ENCODE data around the gene BAX.
"Not testable (repeated sequence)": the region's sequence is repeated elsewhere in the genome, so short reads cannot be mapped to it uniquely, and the experiment has no call there.

The BAX gene

DNA sequence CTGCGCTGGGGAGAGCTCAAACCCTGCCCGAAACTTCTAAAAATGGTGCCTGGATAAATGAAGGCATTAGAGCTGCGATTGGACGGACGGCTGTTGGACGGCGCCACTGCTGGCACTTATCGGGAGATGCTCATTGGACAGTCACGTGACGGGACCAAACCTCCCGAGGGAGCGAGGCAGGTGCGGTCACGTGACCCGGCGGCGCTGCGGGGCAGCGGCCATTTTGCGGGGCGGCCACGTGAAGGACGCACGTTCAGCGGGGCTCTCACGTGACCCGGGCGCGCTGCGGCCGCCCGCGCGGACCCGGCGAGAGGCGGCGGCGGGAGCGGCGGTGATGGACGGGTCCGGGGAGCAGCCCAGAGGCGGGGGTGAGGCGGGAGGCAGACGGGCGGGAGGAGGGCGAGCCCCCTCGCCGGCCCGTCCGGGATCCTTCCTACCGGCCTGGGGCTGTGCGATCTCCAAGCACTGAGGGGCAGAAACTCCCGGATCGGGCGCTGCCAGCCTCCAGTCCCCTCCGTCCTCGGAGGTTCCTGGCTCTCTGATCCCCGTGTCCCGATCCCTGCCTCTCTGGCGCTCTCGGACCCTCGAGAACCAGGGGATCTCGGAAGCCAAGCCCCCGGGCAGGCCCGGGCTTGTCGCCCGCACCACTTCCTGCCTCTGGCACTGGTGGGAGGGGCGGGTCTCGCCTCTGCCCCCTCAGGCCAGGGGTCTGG is at the start of gene BAX:
TSS of gene BAX (plus strand) at position 281 of the 713 bp plus-strand sequence. CDS start at position 335, 54 bp downstream.
- peak; percentile 89 for DNase-seq (ENCODE audit: low read depth in 2 of 2)

DNA sequence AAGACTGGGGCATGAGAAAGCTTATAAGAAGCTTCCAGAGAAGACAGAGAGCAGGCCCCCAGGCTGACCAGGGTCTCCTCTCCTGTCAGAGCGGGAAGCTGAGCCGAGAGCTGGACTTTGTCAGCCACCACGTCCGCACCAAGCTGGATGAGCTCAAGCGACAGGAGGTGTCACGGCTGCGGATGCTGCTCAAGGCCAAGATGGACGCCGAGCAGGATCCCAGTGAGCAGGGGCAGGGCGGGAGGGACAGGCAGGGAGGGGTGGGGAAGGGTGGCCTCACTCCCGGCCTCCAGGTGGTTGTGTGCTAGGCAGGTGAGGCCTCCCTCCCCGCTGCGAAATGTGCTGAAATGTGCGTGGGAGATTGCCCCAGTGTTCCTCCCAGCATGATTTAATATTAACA is 49.0 kb upstream of the BAX start:
- no peak for DNase-seq (ENCODE audit: low read depth in 2 of 2)

DNA sequence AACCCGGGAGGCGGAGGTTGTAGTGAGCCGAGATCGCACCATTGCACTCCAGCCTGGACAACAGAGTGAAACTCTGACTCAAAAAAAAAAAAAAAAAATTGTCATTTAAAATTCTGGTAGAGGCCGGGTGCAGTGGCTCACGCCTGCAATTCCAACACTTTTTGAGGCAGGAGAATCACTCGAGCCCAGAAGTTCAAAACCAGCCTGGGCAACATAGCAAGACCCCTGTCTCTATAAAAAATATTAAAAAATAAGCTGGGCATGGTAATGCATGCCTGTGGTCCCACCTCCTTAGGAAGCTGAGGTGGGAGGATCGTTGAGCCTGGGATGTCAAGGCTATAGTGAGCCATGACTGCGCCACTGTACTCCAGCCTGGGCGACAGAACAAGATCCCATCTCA is 48.4 kb upstream of the BAX start:
- DNase-seq (ENCODE audit: low read depth in 2 of 2) = no peak

DNA sequence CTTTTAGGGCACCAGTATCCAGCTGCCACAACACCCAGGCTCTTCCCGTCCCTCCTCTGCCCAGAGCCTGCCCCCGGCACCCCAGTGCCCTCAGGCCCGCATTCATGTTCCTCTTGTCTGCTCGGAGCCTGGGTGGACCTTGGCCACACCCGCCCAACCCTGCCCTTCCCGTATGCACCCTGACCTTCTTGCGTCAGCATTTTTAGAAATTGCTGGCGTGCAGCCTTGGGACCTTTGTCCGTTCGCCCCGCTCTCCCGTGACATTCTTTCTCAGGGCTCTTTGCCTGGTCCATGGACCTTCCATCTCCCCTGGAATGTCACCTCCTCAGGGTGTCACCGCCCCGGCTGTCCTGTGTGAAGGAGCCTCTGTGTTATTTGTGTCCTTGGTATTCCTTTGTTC is 47.0 kb upstream of the BAX start:
- no peak for DNase-seq (ENCODE audit: low read depth in 2 of 2)

DNA sequence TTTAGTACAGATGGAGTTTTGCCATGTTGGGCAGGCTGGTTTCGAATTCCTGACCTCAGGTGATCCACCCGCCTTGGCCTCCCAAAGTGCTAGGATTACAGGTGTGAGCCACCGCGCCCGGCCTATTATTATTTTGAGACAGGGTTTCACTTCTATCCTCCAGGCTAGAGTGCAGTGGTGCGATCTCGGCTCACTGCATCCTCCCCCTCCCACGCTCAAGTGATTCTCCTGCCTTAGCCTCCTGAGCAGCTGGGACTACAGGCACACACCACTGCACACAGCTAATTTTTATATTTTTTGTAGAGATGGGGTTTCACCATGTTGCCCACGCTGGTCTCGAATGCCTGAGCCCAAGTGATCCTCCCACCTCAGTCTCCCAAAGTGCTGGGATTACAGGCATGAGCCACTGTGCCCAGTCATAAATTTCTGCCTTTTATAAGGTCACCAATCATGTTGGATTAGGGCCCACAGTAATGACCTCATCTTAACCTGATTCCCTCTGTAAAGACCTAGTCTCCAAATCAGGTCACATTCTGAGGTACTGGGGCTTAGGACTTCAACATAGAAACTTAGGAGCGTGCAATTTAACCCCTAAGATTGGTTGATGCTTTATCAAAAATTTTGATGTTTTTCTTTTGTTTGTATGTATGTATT is 45.1 kb upstream of the BAX start:
- not testable (repeated sequence) for DNase-seq (ENCODE audit: low read depth in 2 of 2)

DNA sequence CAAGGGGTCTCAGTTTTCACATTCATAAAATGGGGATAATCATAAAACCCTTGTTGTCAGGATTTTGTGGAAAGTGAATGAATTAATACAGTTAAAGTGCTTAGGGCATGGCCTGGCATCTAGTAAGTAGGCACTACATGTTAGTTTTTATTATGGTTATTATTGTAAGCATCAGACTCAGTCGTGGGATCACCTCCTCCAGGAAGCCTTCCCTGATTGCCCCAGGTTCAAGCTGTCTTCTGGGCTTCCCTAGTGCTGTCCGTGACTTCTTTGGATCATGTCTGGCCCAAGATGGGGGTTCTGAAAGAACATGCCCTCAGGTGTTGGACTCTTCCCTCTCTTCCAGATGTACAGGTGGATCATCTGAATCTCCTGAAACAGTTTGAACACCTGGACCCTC is 43.9 kb upstream of the BAX start:
- DNase-seq (ENCODE audit: low read depth in 2 of 2) = no peak

DNA sequence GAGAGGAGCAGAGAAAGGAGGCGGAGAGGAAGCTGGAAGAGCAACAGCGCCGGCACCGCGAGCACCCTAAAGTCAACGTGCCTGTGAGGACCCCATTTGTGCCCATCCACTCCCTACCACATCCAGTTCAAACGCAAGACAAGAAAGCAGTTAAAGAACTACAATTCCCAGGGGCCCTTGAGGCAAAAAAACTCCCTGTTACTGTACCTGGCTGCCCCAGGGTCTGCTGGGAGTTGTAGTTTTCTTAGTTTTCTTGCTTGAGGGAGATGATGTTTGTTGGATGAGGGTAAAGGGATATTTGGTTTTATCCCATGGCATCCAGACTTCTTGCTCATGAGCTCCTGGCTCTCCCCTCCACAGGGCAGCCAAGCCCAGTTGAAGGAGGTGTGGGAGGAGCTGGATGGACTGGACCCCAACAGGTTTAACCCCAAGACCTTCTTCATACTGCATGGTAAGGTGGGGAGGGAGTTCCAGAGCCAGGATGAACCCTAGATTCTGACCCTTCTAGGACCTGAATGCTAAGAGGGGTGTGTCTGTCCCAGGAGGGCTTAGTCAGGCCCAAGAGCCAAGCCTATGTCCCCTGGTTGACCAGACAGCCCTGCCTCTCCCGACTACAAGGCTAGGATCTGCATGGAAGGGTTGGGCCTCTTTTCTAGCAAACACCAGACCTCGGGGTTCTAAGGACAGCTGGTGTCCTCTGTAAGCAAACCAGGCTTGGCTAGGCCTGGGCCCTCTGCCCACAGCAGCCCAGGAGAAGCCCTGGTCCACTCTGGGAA is 41.4 kb upstream of the BAX start:
- DNase-seq (ENCODE audit: low read depth in 2 of 2) = no peak

DNA sequence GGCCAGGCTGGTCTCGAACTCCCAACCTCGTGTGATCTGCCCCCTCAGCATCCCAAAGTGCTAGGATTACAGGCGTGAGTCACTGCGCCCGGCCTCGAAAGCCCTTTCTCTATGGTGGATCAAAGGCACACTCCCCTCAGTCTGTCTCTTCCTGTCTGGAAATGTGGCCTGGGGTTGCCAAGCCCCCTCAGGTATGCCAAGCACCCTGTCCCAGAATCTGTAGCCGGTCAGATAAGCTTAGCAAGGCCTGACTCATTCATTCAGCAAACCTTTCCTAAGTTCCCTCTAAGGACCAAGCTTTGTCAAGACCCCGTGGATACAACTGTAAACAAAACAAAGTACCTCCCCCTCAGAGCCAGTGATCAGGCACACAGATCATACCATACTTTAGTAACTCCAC is 40.5 kb upstream of the BAX start:
- no peak for DNase-seq (ENCODE audit: low read depth in 2 of 2)

DNA sequence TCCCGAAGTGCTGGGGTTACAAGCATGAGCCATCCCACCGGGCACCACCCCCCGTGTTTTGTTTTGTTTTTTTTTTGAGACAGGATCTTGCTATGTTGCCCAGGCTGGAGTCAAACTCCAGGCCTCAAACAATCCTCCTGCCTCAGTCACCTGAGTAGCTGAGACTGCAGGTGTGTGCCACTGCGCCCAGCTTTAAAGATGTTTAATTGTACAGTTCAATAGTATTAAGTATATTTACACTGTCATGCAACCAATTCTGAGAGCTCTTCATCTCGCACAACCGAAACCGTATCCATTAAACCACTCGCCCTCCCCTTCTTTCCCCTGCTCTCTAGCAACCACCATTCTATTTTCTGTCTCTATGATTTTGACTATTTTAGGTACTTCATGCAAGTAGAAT is 38.9 kb upstream of the BAX start:
- no peak for DNase-seq (ENCODE audit: low read depth in 2 of 2)

DNA sequence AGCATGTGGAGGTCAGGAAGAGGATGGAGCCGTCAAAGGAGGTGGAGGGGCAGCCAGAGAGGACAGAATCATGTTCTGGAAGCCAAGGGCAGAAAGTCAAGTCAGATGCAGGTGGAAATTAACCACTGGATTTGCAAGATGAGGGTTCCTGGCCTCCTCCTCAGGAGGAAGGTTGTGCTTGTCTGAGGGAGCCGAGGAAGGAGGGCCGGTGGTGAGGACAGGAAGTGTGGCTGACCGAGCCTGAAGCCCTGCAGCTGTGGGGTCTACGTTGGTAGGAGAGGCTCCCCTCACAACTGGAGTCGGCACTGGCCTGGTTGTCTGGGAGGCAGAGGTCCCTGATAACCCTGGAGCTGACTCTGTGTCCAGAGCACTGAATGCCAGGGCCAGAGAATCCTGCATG is 36.6 kb upstream of the BAX start:
- DNase-seq (ENCODE audit: low read depth in 2 of 2) = no peak

DNA sequence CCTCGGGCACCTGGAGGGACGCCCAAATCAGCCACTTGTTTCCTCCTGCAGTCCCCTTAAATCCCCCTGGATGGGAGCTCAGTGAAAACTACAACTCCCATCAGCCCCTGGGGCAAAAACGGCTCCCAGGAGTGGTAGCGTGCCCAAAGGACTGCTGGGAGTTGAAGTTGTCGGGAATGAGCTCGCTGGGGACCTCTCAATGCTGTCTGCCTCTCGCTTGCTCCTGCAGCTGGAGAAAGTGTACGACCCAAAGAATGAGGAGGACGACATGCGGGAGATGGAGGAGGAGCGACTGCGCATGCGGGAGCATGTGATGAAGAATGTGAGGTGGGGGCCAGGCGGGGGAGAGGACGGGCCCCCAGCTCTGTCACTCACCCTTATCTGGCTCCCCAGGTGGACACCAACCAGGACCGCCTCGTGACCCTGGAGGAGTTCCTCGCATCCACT is 35.9 kb upstream of the BAX start:
- no peak for DNase-seq (ENCODE audit: low read depth in 2 of 2)

DNA sequence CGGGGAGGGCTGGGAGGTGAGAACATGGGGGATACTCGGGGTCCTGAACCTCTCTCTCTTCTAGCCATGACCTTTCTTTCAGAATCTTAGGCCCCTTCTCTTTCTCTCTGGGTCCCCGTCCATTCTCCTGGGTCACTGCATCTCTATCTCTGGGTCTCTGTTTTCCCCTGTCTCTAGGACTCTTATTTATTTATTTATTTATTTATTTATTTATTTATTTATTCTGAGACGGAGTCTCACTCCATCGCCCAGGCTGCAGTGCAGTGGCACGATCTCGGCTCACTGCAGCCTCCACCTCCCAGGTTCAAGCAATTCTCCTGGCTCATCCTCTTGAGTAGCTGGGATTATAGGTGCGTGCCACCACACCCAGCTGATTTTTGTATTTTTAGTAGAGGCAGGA is 35.4 kb upstream of the BAX start:
- not testable (repeated sequence) for DNase-seq (ENCODE audit: low read depth in 2 of 2)

DNA sequence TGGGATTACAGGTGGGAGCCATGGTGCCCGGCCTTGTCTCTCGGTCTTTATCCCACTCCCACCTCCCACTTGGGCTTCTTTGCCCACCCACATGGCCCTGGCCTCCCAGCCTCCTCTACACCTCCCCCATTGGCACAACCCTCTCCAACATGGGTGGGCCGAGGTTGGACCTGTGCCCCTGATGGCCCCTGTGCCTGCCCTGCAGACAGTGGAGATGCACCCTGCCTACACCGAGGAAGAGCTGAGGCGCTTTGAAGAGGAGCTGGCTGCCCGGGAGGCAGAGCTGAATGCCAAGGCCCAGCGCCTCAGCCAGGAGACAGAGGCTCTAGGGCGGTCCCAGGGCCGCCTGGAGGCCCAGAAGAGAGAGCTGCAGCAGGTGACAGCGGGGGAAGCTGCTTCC is 33.7 kb upstream of the BAX start:
- DNase-seq (ENCODE audit: low read depth in 2 of 2) = no peak

DNA sequence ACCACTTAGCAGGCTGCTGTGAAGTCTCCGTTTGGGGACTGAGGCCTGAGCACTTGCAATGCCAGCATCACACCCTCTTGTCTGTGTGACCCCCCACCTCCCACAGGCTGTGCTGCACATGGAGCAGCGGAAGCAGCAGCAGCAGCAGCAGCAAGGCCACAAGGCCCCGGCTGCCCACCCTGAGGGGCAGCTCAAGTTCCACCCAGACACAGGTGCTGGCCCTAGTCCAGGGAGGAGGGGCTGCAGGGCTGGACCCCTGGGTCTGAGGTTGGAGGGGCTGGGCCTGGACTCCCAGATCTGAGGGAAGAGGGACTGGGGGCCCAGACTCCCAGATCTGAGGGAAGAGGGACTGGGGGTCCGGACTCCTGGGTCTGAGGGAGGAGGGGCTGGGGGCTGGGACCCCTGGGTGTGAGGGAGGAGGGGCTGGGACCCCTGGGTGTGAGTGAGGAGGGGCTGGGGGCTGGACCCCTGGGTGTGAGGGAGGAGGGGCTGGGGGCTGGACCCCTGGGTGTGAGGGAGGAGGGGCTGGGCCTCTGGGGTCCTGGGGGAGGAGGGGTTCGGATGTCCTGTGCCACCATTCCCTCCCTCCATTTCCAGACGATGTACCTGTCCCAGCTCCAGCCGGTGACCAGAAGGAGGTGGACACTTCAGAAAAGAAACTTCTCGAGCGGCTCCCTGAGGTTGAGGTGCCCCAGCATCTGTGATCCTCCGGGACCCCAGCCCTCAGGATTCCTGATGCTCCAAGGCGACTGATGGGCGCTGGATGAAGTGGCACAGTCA is 32.8 kb upstream of the BAX start:
- no peak for DNase-seq (ENCODE audit: low read depth in 2 of 2)

DNA sequence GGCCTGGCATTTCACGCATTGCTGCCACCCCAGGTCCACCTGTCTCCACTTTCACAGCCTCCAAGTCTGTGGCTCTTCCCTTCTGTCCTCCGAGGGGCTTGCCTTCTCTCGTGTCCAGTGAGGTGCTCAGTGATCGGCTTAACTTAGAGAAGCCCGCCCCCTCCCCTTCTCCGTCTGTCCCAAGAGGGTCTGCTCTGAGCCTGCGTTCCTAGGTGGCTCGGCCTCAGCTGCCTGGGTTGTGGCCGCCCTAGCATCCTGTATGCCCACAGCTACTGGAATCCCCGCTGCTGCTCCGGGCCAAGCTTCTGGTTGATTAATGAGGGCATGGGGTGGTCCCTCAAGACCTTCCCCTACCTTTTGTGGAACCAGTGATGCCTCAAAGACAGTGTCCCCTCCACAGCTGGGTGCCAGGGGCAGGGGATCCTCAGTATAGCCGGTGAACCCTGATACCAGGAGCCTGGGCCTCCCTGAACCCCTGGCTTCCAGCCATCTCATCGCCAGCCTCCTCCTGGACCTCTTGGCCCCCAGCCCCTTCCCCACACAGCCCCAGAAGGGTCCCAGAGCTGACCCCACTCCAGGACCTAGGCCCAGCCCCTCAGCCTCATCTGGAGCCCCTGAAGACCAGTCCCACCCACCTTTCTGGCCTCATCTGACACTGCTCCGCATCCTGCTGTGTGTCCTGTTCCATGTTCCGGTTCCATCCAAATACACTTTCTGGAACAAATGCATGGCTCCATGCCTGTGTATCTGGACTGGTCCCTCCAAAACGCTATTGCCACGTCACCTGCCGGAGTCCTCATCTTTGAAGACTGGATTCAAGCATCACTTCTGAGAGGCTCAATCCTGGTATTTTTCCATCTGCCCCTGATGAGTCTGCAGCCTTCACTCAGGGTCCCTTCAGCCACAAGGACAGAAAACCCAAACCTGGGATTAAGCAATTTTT is 31.9 kb upstream of the BAX start:
- DNase-seq (ENCODE audit: low read depth in 2 of 2) = no peak

DNA sequence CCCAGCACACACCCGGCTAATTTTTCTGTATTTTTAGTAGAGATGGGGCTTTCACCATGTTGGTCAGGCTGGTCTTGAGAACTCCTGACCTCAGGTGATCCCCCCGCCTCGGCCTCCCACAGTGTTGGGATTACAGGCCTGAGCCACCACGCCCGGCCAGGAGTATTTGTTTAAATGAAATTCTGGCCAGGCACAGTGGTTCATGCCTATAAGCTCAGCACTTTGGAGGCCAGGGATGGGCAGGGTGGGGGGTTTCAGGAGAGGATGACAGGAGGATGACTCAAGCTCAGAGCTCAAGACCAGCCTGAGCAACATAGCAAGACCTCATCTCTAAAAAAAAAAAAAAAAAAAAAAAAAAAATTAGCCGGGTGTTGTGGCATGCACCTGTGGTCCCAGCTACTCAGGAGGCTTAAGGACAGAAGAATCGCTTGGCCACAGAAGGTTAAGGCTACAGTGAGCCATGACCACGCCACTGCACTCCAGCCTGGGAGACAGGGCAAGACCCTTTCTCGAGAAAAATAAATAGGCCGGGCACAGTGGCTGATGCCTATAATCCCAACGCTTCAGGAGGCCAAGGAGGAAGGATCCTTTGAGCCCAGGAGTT is 29.3 kb upstream of the BAX start:
- peak in 1 of 2 experiments; percentile 26 for DNase-seq (ENCODE audit: low read depth in 2 of 2)

DNA sequence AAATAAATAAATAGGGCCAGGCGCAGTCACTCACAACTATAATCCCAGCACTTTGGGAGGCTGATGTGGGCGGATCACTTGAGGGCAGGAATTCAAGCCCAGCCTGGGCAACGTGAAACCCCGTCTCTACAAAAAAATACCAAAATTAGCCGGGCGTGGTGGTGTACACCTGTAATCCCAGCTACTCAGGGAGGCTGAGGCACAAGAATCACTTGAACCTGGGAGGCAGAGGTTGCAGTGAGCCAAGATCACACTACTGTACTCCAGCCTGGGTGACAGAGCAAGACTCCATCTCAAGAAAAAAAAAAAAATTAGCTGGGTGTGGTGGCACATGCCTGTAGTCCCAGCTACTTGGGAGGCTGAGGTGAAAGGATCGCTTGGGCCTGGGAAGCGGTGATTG is 28.8 kb upstream of the BAX start:
- not testable (repeated sequence) for DNase-seq (ENCODE audit: low read depth in 2 of 2)

DNA sequence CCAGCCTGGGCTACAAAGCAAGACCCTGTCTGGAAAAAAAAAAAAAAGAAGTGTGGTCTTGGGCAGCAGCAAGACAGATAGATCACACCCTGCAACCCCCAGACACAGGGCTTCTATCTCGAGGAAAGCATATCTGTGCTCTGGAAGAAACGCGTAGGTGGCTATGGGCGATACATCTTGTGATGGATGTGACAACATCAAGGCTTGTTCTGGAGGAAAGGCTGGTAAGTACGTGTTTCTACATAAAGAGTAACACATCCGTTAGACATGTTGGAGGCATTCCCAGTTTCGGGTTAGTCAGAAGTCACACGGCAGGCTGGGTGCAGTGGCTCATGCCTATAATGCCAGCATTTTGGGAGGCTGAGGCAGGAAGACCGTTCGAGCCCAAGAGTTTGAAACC is 27.8 kb upstream of the BAX start:
- peak; percentile 76 to 78 for DNase-seq (ENCODE audit: low read depth in 2 of 2)

DNA sequence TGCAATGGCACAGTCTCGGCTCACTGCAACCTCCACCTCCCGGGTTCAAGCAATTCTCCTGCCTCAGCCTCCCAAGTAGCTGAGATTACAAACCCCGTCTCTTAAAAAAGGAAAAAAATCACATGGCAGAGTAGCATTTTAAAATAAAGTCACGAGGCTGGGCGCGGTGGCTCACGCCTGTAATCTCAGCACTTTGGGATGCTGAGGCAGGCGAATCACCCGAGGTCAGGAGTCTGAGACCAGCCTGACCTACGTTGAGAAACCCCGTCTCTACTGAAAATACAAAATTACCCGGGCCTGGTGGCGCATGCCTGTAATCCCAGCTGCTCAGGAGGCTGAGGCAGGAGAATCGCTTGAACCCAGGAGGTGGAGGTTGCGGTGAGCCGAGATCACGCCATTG is 27.0 kb upstream of the BAX start:
- DNase-seq (ENCODE audit: low read depth in 2 of 2) = not testable (repeated sequence)

Data from fibroblast of skin of left quadriceps (primary cell).